Osteocyte (in vitro differentiated cells): ENCODE results near the gene CHRNB1. TPM values are rescaled to one million over a fixed set of nuclear protein-coding genes. Genes with fewer than 3 reads are reported as not detected.

Experiments
- DNase-seq: peaks from one replicate; pipeline ENCODE4 v3.0.0; 2021; ENCODE audit warnings: mixed read lengths; ENCODE audit not compliant: unreplicated experiment; ENCODE audit errors: extremely low spot score
- H3K27ac Mint-ChIP-seq: one replicate; pipeline ENCODE4 v1.8.0; 2021; ENCODE audit warnings: mild to moderate bottlenecking, mixed read lengths; ENCODE audit not compliant: unreplicated experiment
- H3K27me3 Mint-ChIP-seq: one replicate; pipeline ENCODE4 v1.8.0; 2021; ENCODE audit warnings: mixed read lengths; ENCODE audit not compliant: unreplicated experiment
- H3K36me3 Mint-ChIP-seq: one replicate; pipeline ENCODE4 v1.8.0; 2021; ENCODE audit warnings: mixed read lengths; ENCODE audit not compliant: unreplicated experiment
- H3K4me1 Mint-ChIP-seq: one replicate; pipeline ENCODE4 v1.8.0; 2021; ENCODE audit warnings: mixed read lengths; ENCODE audit not compliant: unreplicated experiment
- H3K4me3 Mint-ChIP-seq: one replicate; pipeline ENCODE4 v1.8.0; 2021; ENCODE audit warnings: mild to moderate bottlenecking, moderate library complexity, mixed read lengths; ENCODE audit not compliant: unreplicated experiment
- H3K9me3 Mint-ChIP-seq: one replicate; pipeline ENCODE4 v1.8.0; 2021; ENCODE audit warnings: mixed read lengths; ENCODE audit not compliant: unreplicated experiment
- CTCF ChIP-seq: fragments of 200-600 bp; sonication (generic); IDR thresholded peaks from 2 replicates; pipeline ENCODE4 v1.5.0; 2021; ENCODE audit warnings: antibody characterized with exemption, mild to moderate bottlenecking, moderate library complexity
- total RNA-seq: library from RNA; stranded (reverse); gene quantifications from 2 replicates; pipeline ENCODE4 v1.2.1, GENCODE V29; 2021

Gene CHRNB1
- total RNA-seq, 1 donor from 2014 or later, result 9.3 TPM

- no peak overlapping the region for H3K27ac Mint-ChIP-seq
- H3K36me3 Mint-ChIP-seq, result peaks cover 18% of the 10 kb centered on the region
- no peaks in the 10 kb centered on the region for H3K27me3 Mint-ChIP-seq
- no peak for TF ChIP-seq CTCF
- H3K4me3 Mint-ChIP-seq, result no peak overlapping the region
- H3K4me1 Mint-ChIP-seq, result peaks cover 22% of the 10 kb centered on the region
- DNase-seq, result no peak
- no peaks in the 10 kb centered on the region for H3K9me3 Mint-ChIP-seq
Observed at GRCh38 chr17:7407082-7407481, 37.8 kb upstream of the CHRNB1 start.

- Mint-ChIP-seq H3K4me3 (no peak within 1 kb of the TSS), H3K9me3 (no peaks in the 10 kb centered on the region), H3K36me3 (peaks cover 20% of the 10 kb centered on the region), H3K27me3 (no peaks in the 10 kb centered on the region), H3K27ac (no peak within 1 kb of the TSS), H3K4me1 (peaks cover 22% of the 10 kb centered on the region)
- no peak for DNase-seq
- no peak for TF ChIP-seq CTCF
Observed at GRCh38 chr17:7407485-7408251, 37.2 kb upstream of the CHRNB1 start, which contains the start of gene NLGN2. Gene NLGN2, plus strand, starts transcription at chr17:7407845. Its CDS starts 411 bp downstream, at chr17:7408256.

- TF ChIP-seq CTCF, result no peak
- H3K4me1 Mint-ChIP-seq, result peaks cover 22% of the 10 kb centered on the region
- H3K27ac Mint-ChIP-seq, result no peak overlapping the region
- no peak for DNase-seq
- H3K36me3 Mint-ChIP-seq, result peaks cover 24% of the 10 kb centered on the region
- no peaks in the 10 kb centered on the region for H3K27me3 Mint-ChIP-seq
- H3K9me3 Mint-ChIP-seq, result no peaks in the 10 kb centered on the region
- H3K4me3 Mint-ChIP-seq, result no peak overlapping the region
Observed at GRCh38 chr17:7408252-7408727, 36.6 kb upstream of the CHRNB1 start.

- H3K4me1 Mint-ChIP-seq, result peaks cover 22% of the 10 kb centered on the region
- no peaks in the 10 kb centered on the region for H3K9me3 Mint-ChIP-seq
- no peak for TF ChIP-seq CTCF
- no peak overlapping the region for H3K4me3 Mint-ChIP-seq
- no peaks in the 10 kb centered on the region for H3K27me3 Mint-ChIP-seq
- DNase-seq, result no peak
- H3K36me3 Mint-ChIP-seq, result peaks cover 24% of the 10 kb centered on the region
- no peak overlapping the region for H3K27ac Mint-ChIP-seq
Observed at GRCh38 chr17:7408863-7409262, 36.0 kb upstream of the CHRNB1 start.

GRCh38 chr17:7409716-7410115 lies 35.1 kb upstream of the CHRNB1 start:
- H3K9me3 Mint-ChIP-seq, result no peaks in the 10 kb centered on the region
- H3K27ac Mint-ChIP-seq, result no peak overlapping the region
- H3K4me3 Mint-ChIP-seq, result no peak overlapping the region

More at GRCh38 chr17:7409716-7410115, 35.1 kb upstream of the CHRNB1 start:
- H3K4me1 Mint-ChIP-seq, result peaks cover 22% of the 10 kb centered on the region
- DNase-seq, result no peak
- peaks cover 25% of the 10 kb centered on the region for H3K36me3 Mint-ChIP-seq
- no peak for TF ChIP-seq CTCF
- H3K27me3 Mint-ChIP-seq, result no peaks in the 10 kb centered on the region
